GM19372 (cell line): ENCODE data around the gene SFXN5.
"Not testable (repeated sequence)": the region's sequence is repeated elsewhere in the genome, so short reads cannot be mapped to it uniquely, and the experiment has no call there.

Experiments
- ATAC-seq: cut with Tn5 transposase; IDR thresholded peaks from one replicate; pipeline ENCODE4 v1.9.1; 2021; ENCODE audit warnings: mild to moderate bottlenecking, low read depth, moderate library complexity; ENCODE audit not compliant: unreplicated experiment

SFXN5 gene

DNA sequence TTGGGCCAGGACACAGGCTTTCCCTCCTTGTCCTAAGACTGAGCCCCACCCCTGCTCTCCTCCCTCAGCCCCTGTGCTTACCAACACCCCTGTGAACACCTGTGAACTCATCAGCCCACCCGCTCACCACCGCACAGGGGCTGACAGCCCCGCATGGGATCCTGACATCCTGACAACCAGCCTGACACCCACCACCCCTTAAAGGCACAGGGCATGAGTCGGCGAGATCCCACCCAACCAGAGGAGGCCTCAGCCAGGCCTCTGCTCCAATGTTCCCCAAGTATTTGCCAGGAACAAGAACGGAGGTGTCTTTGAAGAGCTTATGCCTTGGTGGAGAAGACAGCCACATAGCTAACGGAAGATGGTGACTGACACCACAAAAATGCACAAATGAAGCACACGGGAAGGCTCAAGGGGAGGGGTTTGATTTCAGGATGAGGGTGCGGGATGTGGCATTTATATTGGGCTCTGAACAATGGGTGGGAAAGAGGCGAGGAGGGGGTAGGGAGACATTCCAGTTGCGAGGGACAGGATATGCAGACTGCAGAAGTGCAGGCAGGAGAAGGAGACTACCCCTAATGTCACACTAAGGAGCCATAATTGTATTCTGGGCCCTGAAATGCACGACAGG lies 30.2 kb upstream of the SFXN5 start:
- ATAC-seq: no peak

DNA sequence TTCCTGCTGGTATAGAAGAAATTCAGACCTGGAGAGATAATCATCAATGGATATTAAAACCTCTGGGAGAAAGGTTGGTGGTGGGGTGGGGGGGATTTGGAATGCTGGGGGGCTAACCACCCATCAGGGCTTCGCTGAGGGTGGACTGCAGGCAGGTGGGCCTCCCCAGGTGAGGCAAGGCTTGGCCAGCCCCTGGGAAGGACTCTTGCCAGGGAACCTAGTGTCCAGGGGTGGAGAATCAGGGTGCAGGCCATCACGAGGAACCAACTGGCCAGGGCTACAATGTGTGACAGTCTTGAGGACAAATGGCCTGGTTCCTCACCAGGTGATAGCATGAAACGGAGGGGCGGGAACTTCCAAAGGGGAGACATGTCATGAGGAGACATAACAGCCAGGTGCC lies 29.4 kb upstream of the SFXN5 start:
- no peak for ATAC-seq

GRCh38 chr2:73099486-73099885 lies 28.0 kb upstream of the SFXN5 start:
- ATAC-seq: no peak

DNA sequence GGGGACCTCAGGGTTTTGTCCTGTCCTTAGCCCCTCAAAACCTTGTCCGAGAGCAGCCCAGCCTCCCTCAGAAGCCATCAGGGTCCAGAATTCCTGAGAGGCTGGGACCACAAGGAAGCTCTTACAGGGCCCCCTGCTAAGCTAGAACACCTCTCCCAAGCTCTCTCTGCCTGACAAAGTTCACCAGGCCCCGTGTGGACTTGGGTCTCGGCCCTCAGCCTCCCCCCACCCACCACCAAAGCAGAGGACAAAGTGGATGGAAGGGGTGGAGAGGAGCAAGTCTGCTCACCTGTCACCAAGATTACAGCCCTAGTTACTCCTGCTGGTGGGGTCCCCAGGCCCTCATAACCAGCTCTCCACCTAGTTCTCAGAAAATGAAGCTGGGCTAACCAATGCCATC lies 24.4 kb upstream of the SFXN5 start:
- ATAC-seq: no peak

GRCh38 chr2:73093601-73094218 lies 22.2 kb upstream of the SFXN5 start:
- not testable (repeated sequence) for ATAC-seq

- no peak for ATAC-seq
These were observed 20.8 kb upstream of the SFXN5 start for GRCh38 chr2:73092146-73092783.

GRCh38 chr2:73091696-73092095 lies 20.2 kb upstream of the SFXN5 start:
- no peak for ATAC-seq

DNA sequence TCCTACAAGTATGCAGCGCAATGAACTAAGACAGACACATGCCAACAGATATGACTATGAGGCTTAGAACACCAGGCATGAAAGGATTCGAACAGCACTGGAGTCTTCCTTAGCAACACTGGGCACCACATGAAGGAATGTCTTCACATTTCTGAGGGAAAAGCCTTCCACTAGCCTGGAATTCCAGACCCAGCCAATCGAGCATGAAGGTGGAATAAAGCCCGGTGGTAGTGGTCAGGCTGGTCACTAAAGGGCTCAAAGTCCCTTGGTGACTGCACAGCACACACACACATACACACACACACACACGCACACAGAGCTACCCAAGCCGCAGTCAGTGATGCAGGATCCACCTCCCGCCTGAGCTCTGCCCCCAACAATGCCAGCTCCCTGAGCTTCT lies 19.7 kb upstream of the SFXN5 start:
- ATAC-seq: no peak

DNA sequence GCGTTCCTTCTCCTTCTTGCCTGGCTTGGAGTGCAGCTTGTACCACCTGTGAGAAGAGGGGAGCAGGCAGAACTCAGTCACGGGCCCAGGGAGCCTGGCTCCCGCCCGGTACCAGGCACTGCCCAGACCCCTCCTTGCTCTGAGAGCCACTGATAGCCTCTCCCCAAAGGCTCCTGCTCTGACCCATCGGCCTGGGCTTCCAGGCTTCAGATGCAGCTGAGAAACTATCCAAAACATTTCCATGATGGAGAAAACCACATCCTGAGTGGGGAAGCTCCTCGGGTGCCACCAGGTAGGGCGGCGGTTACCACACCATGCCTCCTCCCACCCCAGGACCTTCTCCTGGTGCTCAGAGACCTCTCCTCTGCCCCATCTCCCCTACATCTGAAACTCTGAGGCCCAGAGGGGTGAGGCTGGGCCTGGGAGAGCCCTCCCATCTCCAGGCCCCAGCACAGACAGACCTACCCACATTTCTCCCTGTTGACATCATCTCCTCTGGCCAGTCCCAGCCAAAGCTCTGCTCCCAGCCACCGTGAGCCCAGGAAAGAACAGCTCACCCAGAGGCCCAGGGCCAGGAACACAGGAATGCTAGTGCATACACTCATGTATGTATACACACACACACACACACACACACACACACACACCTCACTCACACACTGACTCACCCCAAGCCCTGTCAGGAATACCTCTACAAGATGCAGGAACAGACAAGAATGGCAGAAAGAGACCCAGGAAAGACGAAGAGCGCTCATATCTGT lies 17.9 kb upstream of the SFXN5 start:
- ATAC-seq: no peak

GRCh38 chr2:73088703-73089102 lies 17.2 kb upstream of the SFXN5 start:
- no peak for ATAC-seq

DNA sequence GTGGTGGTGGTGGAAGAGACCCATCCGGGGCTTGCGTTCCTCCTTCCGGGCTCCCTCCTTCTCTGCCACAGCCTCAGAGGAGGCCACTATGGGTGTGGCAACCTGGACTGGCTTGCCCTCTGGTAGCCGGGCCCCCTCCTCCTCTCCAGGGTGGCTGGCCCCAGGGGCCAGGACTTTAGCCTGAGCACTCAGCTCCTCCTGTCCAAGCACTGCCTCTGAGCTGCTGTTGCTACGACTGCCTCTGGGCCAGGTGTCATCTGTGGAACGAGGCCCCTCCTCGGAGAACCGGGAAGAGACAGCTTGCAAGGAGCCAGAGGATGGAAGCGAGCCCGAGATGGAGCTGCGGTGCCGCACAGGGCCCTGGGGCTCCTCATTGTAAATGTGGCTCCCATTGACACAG lies 16.7 kb upstream of the SFXN5 start:
- no peak for ATAC-seq

GRCh38 chr2:73087311-73087710 lies 15.8 kb upstream of the SFXN5 start:
- ATAC-seq: no peak

DNA sequence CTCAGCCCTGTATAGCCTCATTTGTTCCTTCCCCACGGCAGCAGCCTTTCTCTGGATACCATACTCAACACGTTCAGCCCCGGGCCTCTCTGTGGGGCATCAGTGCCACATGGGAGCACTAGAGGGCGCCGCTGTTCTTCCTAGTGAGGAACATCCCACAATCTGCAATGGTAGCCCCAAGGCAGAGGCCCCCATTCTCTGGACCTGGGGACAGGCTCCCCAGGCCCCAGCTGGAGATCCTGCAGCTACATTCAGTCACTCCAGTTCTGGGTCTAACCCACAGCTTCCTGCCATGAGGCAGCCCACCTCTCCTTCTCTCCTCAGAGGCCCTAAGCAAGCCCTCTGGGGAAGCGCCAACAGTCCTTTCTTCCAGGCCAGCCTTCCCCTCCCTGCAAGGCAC lies 14.2 kb upstream of the SFXN5 start:
- ATAC-seq: peak; percentile 92

DNA sequence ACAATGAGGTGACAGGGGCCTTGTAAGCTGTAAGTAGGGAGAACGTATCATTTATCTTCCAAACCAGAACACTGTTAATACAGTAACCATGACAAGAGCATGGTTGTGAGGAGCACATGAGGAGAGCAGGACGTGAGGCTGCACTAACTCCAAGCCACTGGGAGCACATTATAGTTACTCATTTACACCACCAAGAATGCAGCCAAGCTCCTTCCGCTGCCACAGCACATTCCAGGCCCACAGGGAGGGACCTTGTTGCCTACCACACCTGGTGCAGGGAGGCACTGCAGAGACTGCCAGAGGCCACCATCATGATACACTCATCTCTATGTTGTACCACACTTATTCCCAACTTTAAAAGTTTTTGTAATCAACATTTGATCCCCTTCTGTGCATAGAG lies 13.5 kb upstream of the SFXN5 start:
- no peak for ATAC-seq

GRCh38 chr2:73083886-73084800 lies 12.6 kb upstream of the SFXN5 start:
- no peak for ATAC-seq

- ATAC-seq: no peak
These were observed 11.3 kb upstream of the SFXN5 start for GRCh38 chr2:73082523-73083410.

- no peak for ATAC-seq
These were observed 9.7 kb upstream of the SFXN5 start for GRCh38 chr2:73081181-73081671.

DNA sequence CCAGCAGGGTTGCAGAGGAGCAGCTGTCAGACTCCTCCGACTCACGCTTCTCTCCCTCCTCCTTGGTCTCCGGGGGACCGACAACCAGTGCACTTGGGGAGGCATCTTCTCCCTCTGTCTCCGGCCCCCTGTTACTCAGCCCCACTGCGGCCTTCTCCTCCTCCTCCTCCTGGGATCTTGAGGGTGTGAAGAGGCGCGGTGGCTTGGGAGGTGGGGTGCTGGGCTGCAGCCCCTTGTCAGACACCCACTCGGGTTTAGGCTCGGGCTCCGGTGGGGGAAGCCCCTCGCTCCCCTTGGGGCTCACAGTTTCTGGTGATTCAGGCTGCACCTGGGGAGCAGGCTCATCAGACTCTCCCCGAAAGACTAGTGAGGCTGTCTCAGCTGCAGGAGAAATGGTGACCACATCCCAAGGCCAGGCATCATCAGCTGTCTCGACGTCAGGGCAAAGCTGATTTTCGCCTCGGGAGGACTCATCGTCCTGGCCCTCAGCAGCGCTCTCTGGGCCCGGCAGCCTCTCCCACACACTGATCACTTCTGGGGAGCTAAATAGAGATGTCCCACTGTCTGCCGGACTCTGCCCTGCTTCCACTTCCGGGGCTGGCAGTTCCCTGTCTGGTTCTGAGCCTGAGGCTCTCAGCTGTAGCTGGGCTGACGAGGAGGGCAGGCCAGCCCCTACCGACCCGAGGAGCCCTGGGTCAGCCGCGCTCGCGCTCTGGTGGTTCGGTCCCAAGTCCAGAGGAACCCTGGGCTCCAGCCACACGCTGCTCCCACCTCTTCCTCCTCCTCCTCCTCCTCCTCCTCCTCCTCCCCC lies 9.0 kb upstream of the SFXN5 start:
- ATAC-seq: no peak
